Hepatocyte (in vitro differentiated cells): ENCODE measurements around the gene GABBR1.

Experiments
- EZH2 ChIP-seq: fragments of 200-600 bp; sonication (generic); IDR thresholded peaks from 2 replicates; pipeline ENCODE4 v1.6.1; 2016; ENCODE audit warnings: antibody characterized with exemption, mild to moderate bottlenecking, borderline replicate concordance
- TF ChIP-seq, protein P1 (sequence below): fragments of 200-600 bp; sonication (generic); IDR thresholded peaks from 2 replicates; pipeline ENCODE4 v1.5.1; 2016; ENCODE audit warnings: antibody characterized with exemption, mild to moderate bottlenecking; ENCODE audit not compliant: poor library complexity

GRCh38 chr6:29633534-29633905 lies 537 bp upstream of the GABBR1 start:
- TF ChIP-seq, protein P1, sequence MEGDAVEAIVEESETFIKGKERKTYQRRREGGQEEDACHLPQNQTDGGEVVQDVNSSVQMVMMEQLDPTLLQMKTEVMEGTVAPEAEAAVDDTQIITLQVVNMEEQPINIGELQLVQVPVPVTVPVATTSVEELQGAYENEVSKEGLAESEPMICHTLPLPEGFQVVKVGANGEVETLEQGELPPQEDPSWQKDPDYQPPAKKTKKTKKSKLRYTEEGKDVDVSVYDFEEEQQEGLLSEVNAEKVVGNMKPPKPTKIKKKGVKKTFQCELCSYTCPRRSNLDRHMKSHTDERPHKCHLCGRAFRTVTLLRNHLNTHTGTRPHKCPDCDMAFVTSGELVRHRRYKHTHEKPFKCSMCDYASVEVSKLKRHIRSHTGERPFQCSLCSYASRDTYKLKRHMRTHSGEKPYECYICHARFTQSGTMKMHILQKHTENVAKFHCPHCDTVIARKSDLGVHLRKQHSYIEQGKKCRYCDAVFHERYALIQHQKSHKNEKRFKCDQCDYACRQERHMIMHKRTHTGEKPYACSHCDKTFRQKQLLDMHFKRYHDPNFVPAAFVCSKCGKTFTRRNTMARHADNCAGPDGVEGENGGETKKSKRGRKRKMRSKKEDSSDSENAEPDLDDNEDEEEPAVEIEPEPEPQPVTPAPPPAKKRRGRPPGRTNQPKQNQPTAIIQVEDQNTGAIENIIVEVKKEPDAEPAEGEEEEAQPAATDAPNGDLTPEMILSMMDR, result no peak
- no peak for TF ChIP-seq EZH2
